Spleen (tissue), 11 donors: ENCODE data around the gene DLD. TPM values are rescaled to one million over a fixed set of nuclear protein-coding genes. Genes with fewer than 3 reads are reported as not detected.

Experiments
- DNase-seq: peaks from one replicate; pipeline ENCODE4 v3.0.0-alpha.2; 2020
- H3K27ac ChIP-seq, 8 donors: fragments of 200-600 bp; sonication (generic) in 7 of 8; 1 replicate in 4 of 8; 2 replicates in 4 of 8; pipeline versions ENCODE4 v1.5.0 to v1.8.0; 2016 to 2021; ENCODE audit warnings: inconsistent platforms in 4 of 8, mild to moderate bottlenecking in 4 of 8, moderate library complexity in 1 of 8
- H3K27me3 ChIP-seq, 7 donors: fragments of 200-600 bp; sonication (generic) in 6 of 7; replicated peaks in 1 of 7; 1 replicate in 4 of 7; 2 replicates in 3 of 7; pipeline versions ENCODE4 v1.5.0 to v1.8.0; 2016 to 2021; ENCODE audit warnings: inconsistent platforms in 3 of 7, mild to moderate bottlenecking in 1 of 7
- H3K36me3 ChIP-seq, 6 donors: fragments of 200-600 bp; sonication (generic) in 5 of 6; 1 replicate in 4 of 6; 2 replicates in 2 of 6; pipeline versions ENCODE4 v1.5.0 to v1.8.0; 2016 to 2021; ENCODE audit warnings: inconsistent platforms in 2 of 6
- H3K4me1 ChIP-seq, 6 donors: fragments of 200-600 bp; sonication (generic) in 5 of 6; 1 replicate in 3 of 6; 2 replicates in 3 of 6; pipeline versions ENCODE4 v1.5.0 to v1.8.0; 2016 to 2021; ENCODE audit warnings: inconsistent platforms in 3 of 6
- H3K4me3 ChIP-seq, 8 donors: fragments of 200-600 bp; sonication (generic) in 7 of 8; 1 replicate in 4 of 8; 2 replicates in 4 of 8; pipeline versions ENCODE4 v1.5.0 to v1.8.0; 2016 to 2021; ENCODE audit warnings: inconsistent platforms in 4 of 8, mild to moderate bottlenecking in 4 of 8, moderate library complexity in 2 of 8
- H3K9me3 ChIP-seq, 8 donors: fragments of 200-600 bp; sonication (generic) in 7 of 8; 1 replicate in 4 of 8; 2 replicates in 4 of 8; pipeline versions ENCODE4 v1.5.0 to v1.8.0; 2016 to 2021; ENCODE audit warnings: inconsistent platforms in 4 of 8
- POLR2A ChIP-seq, 3 donors: fragments of 450-650 bp; IDR thresholded peaks; one replicate each; pipeline ENCODE4 v1.5.1; 2017; ENCODE audit warnings: antibody characterized with exemption in 3 of 3, mild to moderate bottlenecking in 1 of 3
- POLR2AphosphoS5 ChIP-seq, 3 donors: sonication (generic); formaldehyde crosslinking; IDR thresholded peaks; one replicate each; pipeline ENCODE4 v1.5.1; 2017; ENCODE audit warnings: antibody characterized with exemption in 3 of 3
- WGBS, 5 donors: extraction: QIAGEN DNeasy Blood & Tissue Kit in 3 of 5; methylation state at CpG; one replicate each; pipeline versions ENCODE4 v1.1.5 to v1.1.7; 2013 to 2018; 5-methylcytosine and 5-hydroxymethylcytosine counted together
- intact Hi-C: fragments of 100-400 bp; cut with DNase I; formaldehyde crosslinking; loops from one replicate; pipeline ENCODE4 v1.15.0; 2023; ENCODE audit warnings: low total_unique reads
- polyA plus RNA-seq, 3 donors: library from polyadenylated mRNA; stranded (reverse); fragments of 200-250 nt; gene quantifications; one replicate each; pipeline ENCODE4 v1.2.1, GENCODE V29; 2013
- total RNA-seq, 7 donors: library from RNA; depleted of rRNA in 3 of 7; stranded (reverse); fragments of >200 nt in 3 of 7; fragmentation: NEBNext Ultra II Directional in 4 of 7; extraction: Animal tissue kit (Norgen Biotek cat#: 25700) in 4 of 7; gene quantifications; one replicate each; pipeline versions ENCODE4 v1.1.0 to v1.2.1, GENCODE V29; 2016 to 2021
- TF ChIP-seq, protein P1 (sequence below), 11 experiments: fragments of 200-600 bp in 7 of 11; fragments of 450-650 bp in 4 of 11; sonication (generic) in 4 of 11; IDR thresholded peaks in 8 of 11; conservative IDR thresholded peaks in 3 of 11; 1 replicate in 7 of 11; 2 replicates in 4 of 11; pipeline versions ENCODE4 v1.4.0 to v1.8.0; 2016 to 2021; ENCODE audit warnings: antibody characterized with exemption in 11 of 11, inconsistent platforms in 4 of 11, mild to moderate bottlenecking in 1 of 11
- donor health status: healthy with polysubstance abuse.
- donor health status: DM: no; HTN: no; CAD: no; lungs with moderate emphysema.
- donor health status: DM: no; HTN: no; CAD: no.
- donor health status: Bipolar disorder and iron deficiency.
- donor health status: healthy.
- donor health status: DM: no; HTN: no; CAD: no.
- donor health status: DM: yes; HTN: yes; CAD: no.

The DLD gene
- total and polyA plus RNA-seq, 10 donors, result 19.6 to 114 (median 59.9) TPM

- no peak for DNase-seq
- intact Hi-C loops, result no loop called here
- Histone ChIP-seq H3K36me3 (peaks cover 0 to 59% (median 0%) of the 10 kb centered on the region in 6 donors), H3K4me3 (no peak overlapping the region), H3K27ac (no peak overlapping the region), H3K9me3 (no peaks in the 10 kb centered on the region), H3K4me1 (peaks cover 0 to 8% (median 2%) of the 10 kb centered on the region in 6 donors), H3K27me3 (no peaks in the 10 kb centered on the region)
- 93 to 96% (median 95%) methylated on average over 9 of the region's 9 CpGs for WGBS, 5 donors
- TF ChIP-seq POLR2A (IDR thresholded peaks at IDR 0.05), result no peak
- TF ChIP-seq POLR2AphosphoS5 (IDR thresholded peaks at IDR 0.05), result no peak
- TF ChIP-seq, protein P1, sequence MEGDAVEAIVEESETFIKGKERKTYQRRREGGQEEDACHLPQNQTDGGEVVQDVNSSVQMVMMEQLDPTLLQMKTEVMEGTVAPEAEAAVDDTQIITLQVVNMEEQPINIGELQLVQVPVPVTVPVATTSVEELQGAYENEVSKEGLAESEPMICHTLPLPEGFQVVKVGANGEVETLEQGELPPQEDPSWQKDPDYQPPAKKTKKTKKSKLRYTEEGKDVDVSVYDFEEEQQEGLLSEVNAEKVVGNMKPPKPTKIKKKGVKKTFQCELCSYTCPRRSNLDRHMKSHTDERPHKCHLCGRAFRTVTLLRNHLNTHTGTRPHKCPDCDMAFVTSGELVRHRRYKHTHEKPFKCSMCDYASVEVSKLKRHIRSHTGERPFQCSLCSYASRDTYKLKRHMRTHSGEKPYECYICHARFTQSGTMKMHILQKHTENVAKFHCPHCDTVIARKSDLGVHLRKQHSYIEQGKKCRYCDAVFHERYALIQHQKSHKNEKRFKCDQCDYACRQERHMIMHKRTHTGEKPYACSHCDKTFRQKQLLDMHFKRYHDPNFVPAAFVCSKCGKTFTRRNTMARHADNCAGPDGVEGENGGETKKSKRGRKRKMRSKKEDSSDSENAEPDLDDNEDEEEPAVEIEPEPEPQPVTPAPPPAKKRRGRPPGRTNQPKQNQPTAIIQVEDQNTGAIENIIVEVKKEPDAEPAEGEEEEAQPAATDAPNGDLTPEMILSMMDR (IDR thresholded peaks at IDR 0.05 in 8 of 11, conservative IDR thresholded peaks at IDR 0.05 in 3 of 11), result no peak
Measured at GRCh38 chr7:107962817-107963216, 71.8 kb downstream of the DLD start.

GRCh38 chr7:107964510-107964909 is 73.5 kb downstream of the DLD start:
- intact Hi-C loops, result no loop called here
- peaks cover 0 to 53% (median 0%) of the 10 kb centered on the region in 6 donors for H3K36me3 ChIP-seq

DNA sequence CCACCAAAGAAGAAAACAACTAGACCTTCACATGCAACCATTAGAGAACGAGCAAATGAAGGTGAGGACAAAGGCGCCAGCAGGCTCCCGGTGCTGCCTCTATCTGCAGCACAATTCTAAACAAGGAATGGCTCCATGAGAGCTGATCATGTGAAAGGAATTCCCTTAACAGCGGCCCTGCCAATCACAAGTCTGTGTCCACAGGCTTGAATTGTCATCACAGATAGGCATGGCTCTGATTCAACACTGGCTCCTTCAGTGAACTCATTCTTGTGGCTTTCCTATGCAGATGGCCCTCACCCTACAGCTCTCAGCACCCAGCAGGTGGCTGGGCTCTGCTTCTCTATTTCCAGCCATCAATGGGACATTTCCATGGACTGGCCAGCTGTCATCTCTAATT is 75.7 kb downstream of the DLD start:
- Histone ChIP-seq H3K27me3 (no peaks in the 10 kb centered on the region), H3K9me3 (no peaks in the 10 kb centered on the region), H3K4me1 (no peaks in the 10 kb centered on the region), H3K4me3 (no peak overlapping the region), H3K27ac (no peak overlapping the region), H3K36me3 (peaks cover 0 to 43% (median 0%) of the 10 kb centered on the region in 6 donors)
- intact Hi-C loops, result no loop called here
- no peak for DNase-seq
- TF ChIP-seq, protein P1 (IDR thresholded peaks at IDR 0.05 in 8 of 11, conservative IDR thresholded peaks at IDR 0.05 in 3 of 11), result no peak
- TF ChIP-seq POLR2AphosphoS5 (IDR thresholded peaks at IDR 0.05) (no peak), POLR2A (IDR thresholded peaks at IDR 0.05) (no peak)
- 82 to 94% (median 89%) methylated on average over 4 of the region's 4 CpGs for WGBS, 5 donors

More at GRCh38 chr7:107964510-107964909, 73.5 kb downstream of the DLD start:
- no peak for TF ChIP-seq POLR2A (IDR thresholded peaks at IDR 0.05)
- TF ChIP-seq POLR2AphosphoS5 (IDR thresholded peaks at IDR 0.05), result no peak
- TF ChIP-seq, protein P1 (IDR thresholded peaks at IDR 0.05 in 8 of 11, conservative IDR thresholded peaks at IDR 0.05 in 3 of 11), result no peak
- no peak overlapping the region for H3K27ac ChIP-seq
- H3K27me3 ChIP-seq, result no peaks in the 10 kb centered on the region
- H3K4me3 ChIP-seq, result no peak overlapping the region
- DNase-seq, result no peak
- WGBS, 5 donors, result 92 to 96% (median 94%) methylated on average over 11 of the region's 11 CpGs
- H3K4me1 ChIP-seq, result peaks cover 0 to 6% (median 0%) of the 10 kb centered on the region in 6 donors
- no peaks in the 10 kb centered on the region for H3K9me3 ChIP-seq

DNA sequence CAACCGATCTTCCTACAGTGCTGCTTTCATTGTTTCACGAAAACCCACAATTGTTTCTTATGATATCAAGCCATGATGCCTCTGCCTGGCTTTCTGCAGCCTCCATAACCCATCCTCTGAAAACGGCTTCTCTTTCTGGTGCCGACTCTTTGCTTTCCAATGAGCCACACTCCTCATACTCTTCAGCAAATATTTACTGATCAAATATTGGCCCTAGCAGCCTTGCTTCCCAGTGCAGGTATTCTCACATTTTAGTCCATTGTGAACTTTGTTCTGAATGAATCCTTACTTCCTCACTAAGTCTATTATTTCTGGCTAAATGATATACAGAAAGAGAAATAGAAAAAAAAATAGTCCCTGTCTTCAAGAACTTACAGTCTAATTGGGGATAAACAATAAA is 76.4 kb downstream of the DLD start:
- Histone ChIP-seq H3K9me3 (no peaks in the 10 kb centered on the region), H3K27ac (peak overlapping the region in 1 of 8 donors; percentile 0), H3K4me1 (no peaks in the 10 kb centered on the region), H3K4me3 (no peak overlapping the region), H3K36me3 (peaks cover 0 to 37% (median 0%) of the 10 kb centered on the region in 6 donors), H3K27me3 (no peaks in the 10 kb centered on the region)
- intact Hi-C loops, result no loop called here
- WGBS, 5 donors, result 86 to 95% (median 89%) methylated on average over 4 of the region's 4 CpGs
- no peak for DNase-seq
- TF ChIP-seq, protein P1 (IDR thresholded peaks at IDR 0.05 in 8 of 11, conservative IDR thresholded peaks at IDR 0.05 in 3 of 11), result no peak
- TF ChIP-seq POLR2AphosphoS5 (IDR thresholded peaks at IDR 0.05), result no peak
- TF ChIP-seq POLR2A (IDR thresholded peaks at IDR 0.05), result no peak
